ENCODE results near the gene CDNF. TPM values are rescaled to one million over a fixed set of nuclear protein-coding genes. Genes with fewer than 3 reads are reported as not detected.

CDNF gene
- polyA plus RNA-seq, 2 donors: 0.64 to 0.81 TPM

GRCh38 chr10:14803827-14804226 is 34.0 kb downstream of the CDNF start:
- no peaks in the 10 kb centered on the region for H3K4me1 ChIP-seq (ENCODE audit: control insufficient read depth in 2 of 2, insufficient read depth in 2 of 2, low read length in 1 of 2)
- no peak overlapping the region for H3K4me3 ChIP-seq (ENCODE audit: low read depth in 1 of 2, low read length in 2 of 2)
- no peaks in the 10 kb centered on the region for H3K36me3 ChIP-seq (ENCODE audit: control insufficient read depth in 2 of 2, insufficient read depth in 2 of 2, low read length in 1 of 2)
- H3K27me3 ChIP-seq (ENCODE audit: control insufficient read depth in 1 of 2, insufficient read depth in 2 of 2, low read length in 2 of 2): no peaks in the 10 kb centered on the region
- H3K27ac ChIP-seq (ENCODE audit: low read depth in 2 of 2, low read length in 1 of 2): no peak overlapping the region
- H3K9me3 ChIP-seq (ENCODE audit: control insufficient read depth in 2 of 2, insufficient read depth in 1 of 2, low read depth in 1 of 2, low read length in 1 of 2): no peaks in the 10 kb centered on the region
- 41 to 44% methylated on average over 1 of the region's 1 CpG for WGBS, 2 donors

GRCh38 chr10:14801723-14802122 is 36.1 kb downstream of the CDNF start:
- Histone ChIP-seq H3K27me3 (ENCODE audit: control insufficient read depth in 1 of 2, insufficient read depth in 2 of 2, low read length in 2 of 2) (no peaks in the 10 kb centered on the region), H3K4me3 (ENCODE audit: low read depth in 1 of 2, low read length in 2 of 2) (no peak overlapping the region), H3K4me1 (ENCODE audit: control insufficient read depth in 2 of 2, insufficient read depth in 2 of 2, low read length in 1 of 2) (no peaks in the 10 kb centered on the region), H3K36me3 (ENCODE audit: control insufficient read depth in 2 of 2, insufficient read depth in 2 of 2, low read length in 1 of 2) (no peaks in the 10 kb centered on the region), H3K9me3 (ENCODE audit: control insufficient read depth in 2 of 2, insufficient read depth in 1 of 2, low read depth in 1 of 2, low read length in 1 of 2) (no peaks in the 10 kb centered on the region), H3K27ac (ENCODE audit: low read depth in 2 of 2, low read length in 1 of 2) (no peak overlapping the region)
- 63 to 72% methylated on average over 5 of the region's 5 CpGs for WGBS, 2 donors

- 34 to 71% methylated on average over 1 of the region's 1 CpG for WGBS, 2 donors
- Histone ChIP-seq H3K27ac (ENCODE audit: low read depth in 2 of 2, low read length in 1 of 2) (no peak overlapping the region), H3K27me3 (ENCODE audit: control insufficient read depth in 1 of 2, insufficient read depth in 2 of 2, low read length in 2 of 2) (no peaks in the 10 kb centered on the region), H3K4me3 (ENCODE audit: low read depth in 1 of 2, low read length in 2 of 2) (no peak overlapping the region), H3K36me3 (ENCODE audit: control insufficient read depth in 2 of 2, insufficient read depth in 2 of 2, low read length in 1 of 2) (no peaks in the 10 kb centered on the region), H3K4me1 (ENCODE audit: control insufficient read depth in 2 of 2, insufficient read depth in 2 of 2, low read length in 1 of 2) (no peaks in the 10 kb centered on the region), H3K9me3 (ENCODE audit: control insufficient read depth in 2 of 2, insufficient read depth in 1 of 2, low read depth in 1 of 2, low read length in 1 of 2) (no peaks in the 10 kb centered on the region)
These were observed 37.4 kb downstream of the CDNF start for GRCh38 chr10:14800397-14800796.

GRCh38 chr10:14798636-14799035 is 39.2 kb downstream of the CDNF start:
- Histone ChIP-seq H3K27ac (ENCODE audit: low read depth in 2 of 2, low read length in 1 of 2) (no peak overlapping the region), H3K27me3 (ENCODE audit: control insufficient read depth in 1 of 2, insufficient read depth in 2 of 2, low read length in 2 of 2) (no peaks in the 10 kb centered on the region), H3K4me1 (ENCODE audit: control insufficient read depth in 2 of 2, insufficient read depth in 2 of 2, low read length in 1 of 2) (no peaks in the 10 kb centered on the region), H3K4me3 (ENCODE audit: low read depth in 1 of 2, low read length in 2 of 2) (no peak overlapping the region), H3K36me3 (ENCODE audit: control insufficient read depth in 2 of 2, insufficient read depth in 2 of 2, low read length in 1 of 2) (no peaks in the 10 kb centered on the region), H3K9me3 (ENCODE audit: control insufficient read depth in 2 of 2, insufficient read depth in 1 of 2, low read depth in 1 of 2, low read length in 1 of 2) (no peaks in the 10 kb centered on the region)
- 36 to 46% methylated on average over 5 of the region's 5 CpGs for WGBS, 2 donors

GRCh38 chr10:14787938-14788337 is 49.9 kb downstream of the CDNF start:
- Histone ChIP-seq H3K9me3 (ENCODE audit: control insufficient read depth in 2 of 2, insufficient read depth in 1 of 2, low read depth in 1 of 2, low read length in 1 of 2) (peaks cover 0 to 3% of the 10 kb centered on the region in 2 donors), H3K36me3 (ENCODE audit: control insufficient read depth in 2 of 2, insufficient read depth in 2 of 2, low read length in 1 of 2) (no peaks in the 10 kb centered on the region), H3K27me3 (ENCODE audit: control insufficient read depth in 1 of 2, insufficient read depth in 2 of 2, low read length in 2 of 2) (no peaks in the 10 kb centered on the region), H3K27ac (ENCODE audit: low read depth in 2 of 2, low read length in 1 of 2) (no peak overlapping the region), H3K4me1 (ENCODE audit: control insufficient read depth in 2 of 2, insufficient read depth in 2 of 2, low read length in 1 of 2) (no peaks in the 10 kb centered on the region), H3K4me3 (ENCODE audit: low read depth in 1 of 2, low read length in 2 of 2) (no peak overlapping the region)
- 84 to 85% methylated on average over 5 of the region's 5 CpGs for WGBS, 2 donors

- H3K4me3 ChIP-seq (ENCODE audit: low read depth in 1 of 2, low read length in 2 of 2): no peak overlapping the region
- no peaks in the 10 kb centered on the region for H3K27me3 ChIP-seq (ENCODE audit: control insufficient read depth in 1 of 2, insufficient read depth in 2 of 2, low read length in 2 of 2)
- no peaks in the 10 kb centered on the region for H3K4me1 ChIP-seq (ENCODE audit: control insufficient read depth in 2 of 2, insufficient read depth in 2 of 2, low read length in 1 of 2)
- H3K9me3 ChIP-seq (ENCODE audit: control insufficient read depth in 2 of 2, insufficient read depth in 1 of 2, low read depth in 1 of 2, low read length in 1 of 2): peaks cover 0 to 3% of the 10 kb centered on the region in 2 donors
- no peaks in the 10 kb centered on the region for H3K36me3 ChIP-seq (ENCODE audit: control insufficient read depth in 2 of 2, insufficient read depth in 2 of 2, low read length in 1 of 2)
- no peak overlapping the region for H3K27ac ChIP-seq (ENCODE audit: low read depth in 2 of 2, low read length in 1 of 2)
- whole genome bisulfite sequencing, 2 donors: 83 to 86% methylated on average over 5 of the region's 5 CpGs
These were observed 53.3 kb downstream of the CDNF start for GRCh38 chr10:14784459-14785055.

- H3K4me3 ChIP-seq (ENCODE audit: low read depth in 1 of 2, low read length in 2 of 2): no peak overlapping the region
- no peak overlapping the region for H3K27ac ChIP-seq (ENCODE audit: low read depth in 2 of 2, low read length in 1 of 2)
- WGBS, 2 donors: 72 to 76% methylated on average over 9 of the region's 9 CpGs
- no peaks in the 10 kb centered on the region for H3K27me3 ChIP-seq (ENCODE audit: control insufficient read depth in 1 of 2, insufficient read depth in 2 of 2, low read length in 2 of 2)
- H3K4me1 ChIP-seq (ENCODE audit: control insufficient read depth in 2 of 2, insufficient read depth in 2 of 2, low read length in 1 of 2): no peaks in the 10 kb centered on the region
- peaks cover 0 to 3% of the 10 kb centered on the region in 2 donors for H3K9me3 ChIP-seq (ENCODE audit: control insufficient read depth in 2 of 2, insufficient read depth in 1 of 2, low read depth in 1 of 2, low read length in 1 of 2)
- no peaks in the 10 kb centered on the region for H3K36me3 ChIP-seq (ENCODE audit: control insufficient read depth in 2 of 2, insufficient read depth in 2 of 2, low read length in 1 of 2)
These were observed 55.0 kb downstream of the CDNF start for GRCh38 chr10:14782691-14783363.

GRCh38 chr10:14781763-14782162 is 56.1 kb downstream of the CDNF start:
- H3K9me3 ChIP-seq (ENCODE audit: control insufficient read depth in 2 of 2, insufficient read depth in 1 of 2, low read depth in 1 of 2, low read length in 1 of 2): peaks cover 0 to 3% of the 10 kb centered on the region in 2 donors
- H3K27ac ChIP-seq (ENCODE audit: low read depth in 2 of 2, low read length in 1 of 2): no peak overlapping the region
- no peaks in the 10 kb centered on the region for H3K36me3 ChIP-seq (ENCODE audit: control insufficient read depth in 2 of 2, insufficient read depth in 2 of 2, low read length in 1 of 2)
- H3K4me3 ChIP-seq (ENCODE audit: low read depth in 1 of 2, low read length in 2 of 2): no peak overlapping the region
- H3K4me1 ChIP-seq (ENCODE audit: control insufficient read depth in 2 of 2, insufficient read depth in 2 of 2, low read length in 1 of 2): no peaks in the 10 kb centered on the region
- no peaks in the 10 kb centered on the region for H3K27me3 ChIP-seq (ENCODE audit: control insufficient read depth in 1 of 2, insufficient read depth in 2 of 2, low read length in 2 of 2)
- 76 to 78% methylated on average over 7 of the region's 7 CpGs for WGBS, 2 donors

GRCh38 chr10:14779001-14779651 is 58.7 kb downstream of the CDNF start:
- no peak overlapping the region for H3K4me3 ChIP-seq (ENCODE audit: low read depth in 1 of 2, low read length in 2 of 2)
- no peaks in the 10 kb centered on the region for H3K4me1 ChIP-seq (ENCODE audit: control insufficient read depth in 2 of 2, insufficient read depth in 2 of 2, low read length in 1 of 2)
- no peaks in the 10 kb centered on the region for H3K27me3 ChIP-seq (ENCODE audit: control insufficient read depth in 1 of 2, insufficient read depth in 2 of 2, low read length in 2 of 2)
- no peaks in the 10 kb centered on the region for H3K9me3 ChIP-seq (ENCODE audit: control insufficient read depth in 2 of 2, insufficient read depth in 1 of 2, low read depth in 1 of 2, low read length in 1 of 2)
- 65 to 70% methylated on average over 6 of the region's 6 CpGs for WGBS, 2 donors
- H3K36me3 ChIP-seq (ENCODE audit: control insufficient read depth in 2 of 2, insufficient read depth in 2 of 2, low read length in 1 of 2): no peaks in the 10 kb centered on the region
- no peak overlapping the region for H3K27ac ChIP-seq (ENCODE audit: low read depth in 2 of 2, low read length in 1 of 2)
